OCI-LY1 (cell line): Measurements from ENCODE around the gene TAOK1.

Experiments
- H2AFZ ChIP-seq: fragments of 200-600 bp; sonication (generic), shearing (Covaris generic); 2 replicates; pipeline ENCODE4 v1.6.0; 2014; ENCODE audit warnings: antibody characterized with exemption, mild to moderate bottlenecking, low read length
- H3F3A ChIP-seq: fragments of 200-600 bp; sonication (generic), shearing (Covaris generic); 2 replicates; pipeline ENCODE4 v1.6.0; 2014; ENCODE audit warnings: mild to moderate bottlenecking, antibody characterized with exemption, low read length, moderate library complexity; ENCODE audit not compliant: insufficient read depth
- H3K27ac ChIP-seq: fragments of 200-600 bp; sonication (generic); 2 replicates; pipeline ENCODE4 v1.5.1; 2014; ENCODE audit warnings: low read length, mixed run types, mild to moderate bottlenecking, low read depth; ENCODE audit not compliant: poor library complexity, severe bottlenecking
- H3K27me3 ChIP-seq: fragments of 200-600 bp; sonication (generic); 2 replicates; pipeline ENCODE4 v1.6.0; 2014; ENCODE audit warnings: antibody characterized with exemption, mild to moderate bottlenecking, low read length, moderate library complexity; ENCODE audit not compliant: insufficient read depth
- H3K36me3 ChIP-seq: fragments of 200-600 bp; sonication (generic); 2 replicates; pipeline ENCODE4 v1.6.1; 2014; ENCODE audit warnings: mild to moderate bottlenecking, antibody characterized with exemption, low read length, moderate library complexity, mixed read lengths; ENCODE audit not compliant: insufficient read depth
- H3K4me1 ChIP-seq: fragments of 200-600 bp; sonication (generic); 2 replicates; pipeline ENCODE4 v1.5.1; 2014; ENCODE audit warnings: mild to moderate bottlenecking, low read length, moderate library complexity; ENCODE audit not compliant: insufficient read depth, severe bottlenecking
- H3K4me2 ChIP-seq: fragments of 200-600 bp; sonication (generic), shearing (Covaris generic); 2 replicates; pipeline ENCODE4 v1.6.1; 2014; ENCODE audit warnings: low read length
- H3K4me3 ChIP-seq: fragments of 200-600 bp; sonication (generic); 2 replicates; pipeline ENCODE4 v1.5.1; 2014; ENCODE audit warnings: low read length, low read depth, mild to moderate bottlenecking, mixed read lengths; ENCODE audit not compliant: poor library complexity, severe bottlenecking
- H3K79me2 ChIP-seq: fragments of 200-600 bp; shearing (Covaris generic); 2 replicates; pipeline ENCODE4 v1.6.1; 2016; ENCODE audit warnings: mixed run types, low read length, mixed read lengths; ENCODE audit not compliant: insufficient read depth
- H3K9ac ChIP-seq: fragments of 200-600 bp; sonication (generic), shearing (Covaris generic); 2 replicates; pipeline ENCODE4 v1.6.1; 2014; ENCODE audit warnings: mild to moderate bottlenecking, low read length, mixed read lengths
- H3K9me2 ChIP-seq: fragments of 200-600 bp; sonication (generic), shearing (Covaris generic); 2 replicates; pipeline ENCODE4 v1.6.1; 2014; ENCODE audit warnings: low read depth, mild to moderate bottlenecking, low read length, mixed read lengths
- H3K9me3 ChIP-seq: fragments of 200-600 bp; shearing (Covaris generic); 2 replicates; pipeline ENCODE4 v1.6.1; 2014; ENCODE audit warnings: low read length, mixed read lengths
- H4K20me1 ChIP-seq: fragments of 200-600 bp; sonication (generic), shearing (Covaris generic); 2 replicates; pipeline ENCODE4 v1.6.0; 2016; ENCODE audit warnings: mild to moderate bottlenecking, low read length; ENCODE audit not compliant: insufficient read depth
- EZH2 ChIP-seq: fragments of 200-600 bp; sonication (generic), shearing (Covaris generic); IDR thresholded peaks from 2 replicates; pipeline ENCODE4 v1.8.0; 2017; ENCODE audit warnings: borderline replicate concordance, mixed run types, mild to moderate bottlenecking, antibody characterized with exemption, low read length, moderate library complexity, mixed read lengths
- TF ChIP-seq, protein P1 (sequence below): fragments of 200-600 bp; sonication (generic), shearing (Covaris generic); IDR thresholded peaks from 2 replicates; pipeline ENCODE4 v1.5.1; 2017; ENCODE audit warnings: mild to moderate bottlenecking, antibody characterized with exemption, low read length, moderate library complexity, mixed read lengths

Gene TAOK1

DNA sequence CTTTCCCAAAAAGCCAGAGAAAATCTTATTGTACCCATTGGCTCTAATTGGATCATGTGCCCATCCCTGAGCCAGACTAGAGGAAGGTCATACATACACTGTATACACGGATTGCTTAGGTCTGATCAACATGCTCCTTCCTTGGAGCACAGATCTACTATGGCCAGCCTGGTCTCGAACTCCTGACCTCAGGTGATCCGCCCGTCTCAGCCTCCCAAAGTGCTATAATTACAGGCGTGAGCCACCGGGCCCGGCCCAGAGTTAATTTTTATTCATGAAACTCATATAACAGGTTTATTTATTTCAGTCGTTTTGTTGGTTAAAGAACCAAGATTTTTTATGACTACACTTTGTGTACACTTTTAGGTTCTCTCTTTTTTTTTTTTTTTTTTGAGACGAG lies 1.2 kb upstream of the TAOK1 start:
- Histone ChIP-seq H3K9ac (no peak overlapping the region), H4K20me1 (no peaks in the 10 kb centered on the region), H3K4me2 (no peak overlapping the region)

GRCh38 chr17:29390851-29391631 lies 878 bp downstream of the TAOK1 start:
- H3K4me2 ChIP-seq, result peak overlapping the region; percentile 99
- peak overlapping the region; percentile 72 for H3K4me3 ChIP-seq
- no peaks in the 10 kb centered on the region for H3F3A ChIP-seq
- peaks cover 53% of the 10 kb centered on the region for H3K79me2 ChIP-seq
- no peaks in the 10 kb centered on the region for H3K9me2 ChIP-seq
- no peaks in the 10 kb centered on the region for H3K9me3 ChIP-seq
- H3K27me3 ChIP-seq, result no peaks in the 10 kb centered on the region
- no peaks in the 10 kb centered on the region for H4K20me1 ChIP-seq
- no peak overlapping the region for H3K27ac ChIP-seq
- TF ChIP-seq, protein P1, sequence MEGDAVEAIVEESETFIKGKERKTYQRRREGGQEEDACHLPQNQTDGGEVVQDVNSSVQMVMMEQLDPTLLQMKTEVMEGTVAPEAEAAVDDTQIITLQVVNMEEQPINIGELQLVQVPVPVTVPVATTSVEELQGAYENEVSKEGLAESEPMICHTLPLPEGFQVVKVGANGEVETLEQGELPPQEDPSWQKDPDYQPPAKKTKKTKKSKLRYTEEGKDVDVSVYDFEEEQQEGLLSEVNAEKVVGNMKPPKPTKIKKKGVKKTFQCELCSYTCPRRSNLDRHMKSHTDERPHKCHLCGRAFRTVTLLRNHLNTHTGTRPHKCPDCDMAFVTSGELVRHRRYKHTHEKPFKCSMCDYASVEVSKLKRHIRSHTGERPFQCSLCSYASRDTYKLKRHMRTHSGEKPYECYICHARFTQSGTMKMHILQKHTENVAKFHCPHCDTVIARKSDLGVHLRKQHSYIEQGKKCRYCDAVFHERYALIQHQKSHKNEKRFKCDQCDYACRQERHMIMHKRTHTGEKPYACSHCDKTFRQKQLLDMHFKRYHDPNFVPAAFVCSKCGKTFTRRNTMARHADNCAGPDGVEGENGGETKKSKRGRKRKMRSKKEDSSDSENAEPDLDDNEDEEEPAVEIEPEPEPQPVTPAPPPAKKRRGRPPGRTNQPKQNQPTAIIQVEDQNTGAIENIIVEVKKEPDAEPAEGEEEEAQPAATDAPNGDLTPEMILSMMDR, result no peak
- no peak for TF ChIP-seq EZH2
- peak overlapping the region; percentile 80 for H3K9ac ChIP-seq
- peaks cover 34% of the 10 kb centered on the region for H3K4me1 ChIP-seq
- H3K36me3 ChIP-seq, result no peaks in the 10 kb centered on the region
- H2AFZ ChIP-seq, result no peak overlapping the region

More for the DNA sequence above, 1.2 kb upstream of the TAOK1 start:
- Histone ChIP-seq H3K9me2 (no peaks in the 10 kb centered on the region), H3K27ac (no peak overlapping the region), H3K4me1 (peaks cover 34% of the 10 kb centered on the region), H3K27me3 (no peaks in the 10 kb centered on the region), H2AFZ (no peak overlapping the region), H3K36me3 (no peaks in the 10 kb centered on the region), H3F3A (no peaks in the 10 kb centered on the region), H3K4me3 (no peak overlapping the region), H3K9me3 (no peaks in the 10 kb centered on the region), H3K79me2 (peaks cover 32% of the 10 kb centered on the region)
- TF ChIP-seq, protein P1, result no peak
- no peak for TF ChIP-seq EZH2

DNA sequence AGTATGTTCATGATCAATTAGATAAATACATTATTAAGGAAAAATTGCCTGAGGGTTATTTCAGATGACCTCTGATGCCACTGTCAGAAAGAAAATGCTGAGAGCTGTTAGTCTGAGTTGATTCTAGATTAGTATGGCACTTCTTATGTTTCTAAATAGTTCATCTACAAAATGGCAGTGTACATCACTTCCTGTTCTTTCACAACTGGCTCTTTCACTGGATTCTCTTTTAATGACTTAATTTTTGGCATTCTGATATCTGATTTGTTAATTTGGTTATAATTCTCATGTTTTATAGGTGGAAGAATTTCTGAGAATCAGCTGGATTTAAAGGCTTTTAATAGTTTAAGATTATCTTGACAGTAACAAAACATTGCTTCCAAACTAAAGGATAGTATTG lies 3.3 kb downstream of the TAOK1 start:
- no peak overlapping the region for H2AFZ ChIP-seq
- peaks cover 34% of the 10 kb centered on the region for H3K4me1 ChIP-seq
- H4K20me1 ChIP-seq, result peaks cover 3% of the 10 kb centered on the region
- TF ChIP-seq, protein P1, result no peak
- no peak for TF ChIP-seq EZH2
- peak overlapping the region; percentile 1 for H3K4me3 ChIP-seq
- peaks cover 68% of the 10 kb centered on the region for H3K79me2 ChIP-seq
- peak overlapping the region; percentile 99; the same call in 1 of the 2 replicates for H3K4me2 ChIP-seq
- peaks cover 7% of the 10 kb centered on the region for H3K36me3 ChIP-seq
- H3K9ac ChIP-seq, result no peak overlapping the region
- H3K9me2 ChIP-seq, result no peaks in the 10 kb centered on the region
- H3K27ac ChIP-seq, result no peak overlapping the region
- no peaks in the 10 kb centered on the region for H3K27me3 ChIP-seq
- H3F3A ChIP-seq, result no peaks in the 10 kb centered on the region
- no peaks in the 10 kb centered on the region for H3K9me3 ChIP-seq
